ENCODE results near the gene ZNF831.
A peak's percentile ranks its signal among the peaks of the same experiment; 100 is the strongest.

Gene ZNF831

GRCh38 chr20:59163631-59164530, at the start of gene ZNF831:
Gene ZNF831, plus strand, starts transcription at chr20:59163821. Its CDS starts 27,199 bp downstream, at chr20:59191020.
- peak; percentile 59 for DNase-seq

DNA sequence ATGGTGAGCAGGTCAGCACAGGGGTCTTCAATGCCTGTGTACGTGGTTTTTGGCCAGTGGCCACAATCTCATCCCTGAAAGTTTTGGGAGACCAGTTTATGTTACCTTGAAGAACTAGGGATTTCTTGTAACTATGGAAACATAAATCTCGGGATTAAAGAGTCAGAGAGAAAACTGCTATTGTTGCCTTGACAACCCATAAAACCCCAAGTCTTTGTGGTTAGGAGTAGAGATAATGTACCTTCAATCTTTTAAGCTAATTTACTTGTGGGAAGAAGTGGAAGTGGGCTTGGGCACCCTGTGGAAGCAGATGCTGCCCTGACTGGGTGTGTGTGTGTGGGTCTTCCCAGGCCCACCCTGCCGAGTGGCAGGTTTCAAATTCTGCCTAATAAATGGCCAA, 46.1 kb upstream of the ZNF831 start:
- no peak for DNase-seq

DNA sequence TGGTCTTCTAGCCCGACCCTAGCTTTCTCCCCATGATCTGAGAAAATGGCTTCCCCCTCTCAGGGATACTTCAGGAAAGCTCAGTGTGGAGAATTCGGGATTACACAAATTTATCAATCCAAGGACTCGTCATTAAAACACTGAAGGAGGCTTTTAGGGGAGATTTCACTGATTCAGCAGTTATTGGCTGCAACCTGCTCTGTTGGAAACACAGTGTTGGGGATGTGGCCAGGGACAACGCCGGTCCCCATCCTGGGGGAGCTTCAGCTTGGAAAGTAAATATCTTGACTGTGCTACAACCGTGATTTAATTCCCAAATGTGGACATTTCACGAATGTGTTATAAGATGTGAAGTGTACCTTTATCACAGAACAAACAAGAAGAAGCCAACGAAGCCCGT, 44.8 kb upstream of the ZNF831 start:
- no peak for DNase-seq

- peak; percentile 54 for DNase-seq
Measured at GRCh38 chr20:59120491-59120890, 43.1 kb upstream of the ZNF831 start.

GRCh38 chr20:59120919-59121318, 42.7 kb upstream of the ZNF831 start:
- DNase-seq = no peak

GRCh38 chr20:59121714-59122565, 41.7 kb upstream of the ZNF831 start:
- DNase-seq = no peak

DNA sequence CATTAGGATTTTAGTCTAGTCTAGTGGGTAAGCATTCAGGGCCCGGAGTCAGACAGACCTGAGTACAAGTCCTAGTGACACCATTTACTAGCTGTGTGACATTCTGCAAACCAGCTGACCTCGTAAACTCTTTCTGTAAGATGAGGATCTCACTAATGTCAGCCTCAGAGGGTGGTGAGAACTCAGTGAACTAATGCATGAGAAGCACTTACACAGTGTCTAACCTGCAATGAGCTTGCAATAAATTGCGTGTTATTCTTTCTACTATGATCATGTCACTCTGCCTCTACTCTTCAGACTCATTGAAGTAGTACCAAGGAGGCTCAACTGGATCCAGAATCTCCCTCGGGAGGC, 41.1 kb upstream of the ZNF831 start:
- DNase-seq = no peak

DNA sequence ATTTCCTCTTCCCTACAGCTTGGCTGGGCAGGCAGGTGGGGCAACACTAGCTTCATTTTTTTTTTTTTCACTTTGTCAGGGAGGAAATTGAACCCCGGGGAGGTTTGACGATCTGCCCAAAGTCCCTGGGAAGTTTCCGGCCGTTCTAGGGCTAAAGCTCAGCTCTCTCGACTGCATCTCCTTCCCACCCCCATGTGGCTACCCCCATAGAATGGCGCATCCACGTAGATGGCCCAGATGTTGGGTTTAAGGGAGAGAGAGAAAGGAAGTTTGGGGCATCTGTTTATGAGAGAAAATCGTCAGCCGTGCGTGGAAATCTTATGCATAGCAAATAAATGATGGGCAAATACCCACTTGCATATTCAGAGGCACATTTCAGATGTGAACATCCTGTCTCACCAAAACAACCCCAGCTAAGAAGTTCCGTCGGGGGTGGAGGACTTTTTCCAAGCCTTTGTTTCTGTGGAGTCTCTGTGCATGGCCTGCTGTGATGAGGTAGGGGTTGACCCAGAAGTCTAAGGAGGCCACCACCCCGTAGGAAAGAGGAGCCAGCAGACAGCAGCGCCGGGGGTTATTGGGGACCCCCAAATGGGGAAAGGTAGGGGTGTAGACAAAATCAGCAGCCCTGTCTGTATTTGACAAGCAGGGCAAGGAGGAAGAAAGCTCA, 40.5 kb upstream of the ZNF831 start:
- no peak for DNase-seq

GRCh38 chr20:59123678-59124255, 39.9 kb upstream of the ZNF831 start:
- DNase-seq = no peak

DNA sequence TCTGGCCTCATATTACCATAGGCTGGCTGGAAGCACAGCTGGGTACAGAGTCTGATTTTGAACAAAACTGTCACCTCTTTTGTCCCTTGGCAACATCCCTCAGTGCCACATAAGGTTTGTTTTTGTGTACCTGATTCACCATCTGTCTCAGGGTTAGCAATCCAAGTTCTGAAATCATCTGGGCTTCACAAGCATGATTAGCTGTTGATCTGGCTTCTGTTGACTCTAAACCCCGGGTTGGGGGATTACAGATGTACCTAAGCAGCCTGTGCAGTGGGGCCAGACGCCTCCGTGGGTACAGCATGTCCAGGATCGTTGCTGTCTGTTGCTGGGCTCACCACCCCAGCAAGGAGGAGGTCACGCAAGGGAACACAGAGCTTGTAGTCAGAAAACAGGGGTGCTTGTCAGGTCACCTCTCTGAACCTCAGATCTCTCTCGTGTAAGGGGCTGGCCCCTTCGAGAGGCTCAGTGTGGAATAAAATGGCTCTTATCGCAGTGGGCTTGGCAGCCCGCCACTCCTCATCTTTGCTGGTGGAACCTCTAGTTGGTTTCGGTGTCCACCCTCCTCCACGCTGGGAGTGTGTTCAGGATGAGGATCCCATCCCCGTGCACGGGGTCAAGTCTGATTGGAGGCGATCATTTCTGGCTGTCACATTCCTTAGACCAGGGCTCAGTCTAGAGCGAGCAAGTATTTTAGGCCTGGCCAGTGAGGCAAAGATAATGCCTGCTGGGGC, 39.2 kb upstream of the ZNF831 start:
- no peak for DNase-seq

DNA sequence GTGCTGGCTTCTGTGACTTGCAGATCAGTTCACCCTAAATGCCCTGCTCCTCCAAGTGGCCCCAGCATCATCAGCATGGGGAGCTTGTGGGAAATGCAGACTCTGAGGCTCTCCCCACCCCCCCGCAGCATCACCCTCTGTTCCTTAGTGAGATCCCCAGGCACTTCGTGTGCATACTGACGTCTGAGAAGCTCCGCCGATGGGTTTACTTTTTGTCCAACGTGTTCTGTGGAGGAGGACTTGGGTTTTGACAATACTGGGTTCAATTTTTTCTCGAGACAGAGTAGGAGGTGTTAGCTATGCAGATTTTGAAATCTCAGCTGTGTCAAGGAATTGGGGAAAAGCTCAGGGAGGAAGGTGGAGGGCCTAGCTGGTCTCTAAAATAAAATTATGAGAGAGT, 38.3 kb upstream of the ZNF831 start:
- DNase-seq = no peak

DNA sequence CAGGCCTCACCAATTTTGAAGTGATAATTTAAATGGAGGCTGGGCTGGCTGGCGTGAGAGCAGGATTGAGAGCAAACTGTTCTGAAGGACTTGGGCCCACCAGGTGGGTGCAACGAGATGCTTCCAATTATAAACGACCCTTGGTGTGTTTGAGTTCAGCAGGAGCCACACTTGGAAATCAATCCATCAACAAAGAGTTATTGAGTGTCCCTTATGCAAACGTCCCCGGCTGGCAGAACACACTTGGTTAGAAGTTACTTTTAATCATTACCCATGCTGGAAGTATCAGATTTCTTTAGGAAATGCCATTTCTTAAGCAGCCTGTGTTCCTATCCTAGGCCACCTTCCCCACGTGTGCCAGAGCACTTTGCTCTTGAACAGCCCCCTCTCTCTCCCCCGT, 37.8 kb upstream of the ZNF831 start:
- DNase-seq = no peak

DNA sequence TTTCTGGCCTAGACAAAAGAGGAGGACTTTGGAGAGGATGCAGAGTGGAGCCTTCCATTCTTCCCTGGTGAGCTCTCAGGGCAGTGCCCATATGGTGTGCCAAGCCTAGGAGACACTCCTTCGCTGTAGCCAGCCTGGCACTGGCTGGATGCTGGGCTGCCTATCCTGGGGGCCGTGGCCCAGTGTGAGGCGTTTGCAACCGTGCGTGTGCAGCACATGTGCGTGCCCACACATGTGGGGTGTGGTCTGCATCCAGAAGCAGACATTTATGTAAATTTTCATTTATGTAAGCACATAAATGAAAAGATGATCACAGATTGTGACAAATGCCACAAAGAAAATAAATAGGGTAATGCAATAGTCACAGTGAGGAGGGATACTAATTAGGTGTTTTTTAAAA, 35.8 kb upstream of the ZNF831 start:
- no peak for DNase-seq

DNA sequence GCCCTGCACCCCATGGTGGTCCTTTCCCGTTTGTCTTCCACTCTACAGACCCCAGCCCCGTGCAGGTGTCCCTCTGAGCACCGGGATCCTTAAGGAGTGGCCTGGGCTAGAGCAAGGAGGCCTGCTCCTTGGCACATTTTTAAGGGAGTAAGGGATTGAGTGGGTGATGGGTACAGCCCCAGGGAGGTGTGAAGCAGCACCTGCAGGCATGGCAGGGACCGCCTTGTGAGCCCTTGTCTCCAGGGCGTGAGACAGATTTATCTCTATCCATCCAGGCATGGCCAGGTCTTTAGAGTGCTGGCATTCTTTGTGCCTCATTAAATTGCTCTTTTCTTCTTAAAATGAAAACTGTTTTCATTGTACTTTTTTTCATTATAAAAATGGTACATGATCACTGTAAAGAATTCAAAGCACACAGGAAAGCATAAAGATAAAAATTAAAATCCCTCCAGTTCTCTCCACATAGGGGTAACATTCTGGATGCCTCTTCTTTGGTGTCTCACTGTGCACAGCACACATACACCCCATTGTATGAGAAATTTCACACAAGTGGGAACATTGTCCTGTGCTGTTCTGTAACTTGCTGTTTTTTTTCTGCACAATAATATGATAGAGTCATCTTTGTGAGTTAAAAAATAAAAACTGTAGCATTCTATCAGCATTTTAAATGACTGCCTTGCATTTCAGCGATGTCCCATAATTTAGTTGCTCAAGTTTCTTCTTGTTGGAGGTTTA, 31.9 kb upstream of the ZNF831 start:
- DNase-seq = no peak

DNA sequence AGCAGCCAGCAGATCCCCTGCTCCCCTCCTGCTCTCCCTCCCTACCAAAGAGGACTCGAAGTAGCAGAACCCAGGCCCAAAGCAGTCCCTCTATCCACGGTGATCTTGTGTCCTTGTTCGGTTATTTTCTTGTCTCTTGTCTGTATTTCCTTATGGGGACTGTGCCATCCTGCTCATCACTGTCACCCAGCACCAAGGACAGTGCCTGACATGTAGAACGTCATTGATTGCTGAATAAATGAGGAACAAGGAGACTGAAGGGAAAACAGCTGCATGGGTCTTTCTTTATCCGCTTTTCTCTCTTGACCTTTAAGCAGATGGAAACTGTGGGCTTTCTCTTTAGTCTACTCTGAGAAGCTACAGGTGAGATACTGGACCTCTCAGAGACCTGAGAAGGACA, 29.4 kb upstream of the ZNF831 start:
- no peak for DNase-seq

GRCh38 chr20:59135093-59135492, 28.5 kb upstream of the ZNF831 start:
- no peak for DNase-seq

GRCh38 chr20:59136027-59136426, 27.6 kb upstream of the ZNF831 start:
- DNase-seq = no peak

DNA sequence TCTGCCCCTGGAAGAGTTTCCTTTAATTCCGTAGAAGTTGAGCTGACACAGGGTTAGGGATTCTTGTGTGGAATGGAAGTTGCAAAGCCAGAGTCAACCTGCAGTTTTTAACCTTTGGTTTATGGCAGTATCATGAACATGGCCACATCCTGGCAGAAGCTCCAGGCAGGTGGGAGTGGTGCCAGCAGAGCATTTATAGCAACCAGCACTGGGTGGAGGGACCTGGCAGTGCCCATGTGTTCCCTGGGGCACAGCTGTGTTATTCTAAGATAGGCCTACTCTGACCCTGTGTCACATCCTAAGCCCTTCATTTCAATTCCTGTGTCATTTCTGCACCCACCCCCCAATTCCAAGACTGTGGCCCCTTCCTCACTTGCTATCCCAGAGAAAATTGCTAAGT, 26.1 kb upstream of the ZNF831 start:
- DNase-seq = no peak

- DNase-seq = no peak
Measured at GRCh38 chr20:59138114-59138748, 25.4 kb upstream of the ZNF831 start.

DNA sequence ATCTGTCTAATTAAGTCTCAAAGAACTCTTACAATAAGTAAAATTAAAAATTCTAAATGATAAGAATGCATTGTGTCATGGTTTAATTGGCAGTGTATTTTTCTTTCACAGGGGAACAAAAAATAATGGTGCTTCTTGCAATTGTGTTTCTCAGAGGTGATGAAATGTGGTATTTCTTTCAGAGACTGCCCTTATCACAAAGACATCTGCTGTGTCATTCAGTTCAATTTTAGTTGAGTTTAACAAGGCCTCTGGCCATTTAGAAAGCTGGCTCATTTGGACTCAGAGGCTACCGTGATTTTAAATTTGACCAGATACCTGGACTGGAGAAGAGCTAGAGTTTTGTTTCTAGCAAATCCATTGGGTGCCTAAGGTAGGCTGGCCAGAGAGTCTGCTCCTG, 23.6 kb upstream of the ZNF831 start:
- no peak for DNase-seq

Data from activated CD4-positive, alpha-beta T cell treated with anti-CD3 and anti-CD28 coated beads, Interleukin-2, amount 50 U/mL, for 16 hours (primary cell).